HG02852 (cell line): ENCODE data around the gene TMEM63C.

Experiments used
- ATAC-seq: cut with Tn5 transposase; IDR thresholded peaks from one replicate; pipeline ENCODE4 v1.9.1; 2021; ENCODE audit warnings: mild to moderate bottlenecking, moderate library complexity; ENCODE audit not compliant: unreplicated experiment

Gene TMEM63C

GRCh38 chr14:77221241-77221871, 39.8 kb downstream of the TMEM63C start:
- ATAC-seq: no peak

GRCh38 chr14:77222546-77223225, 41.1 kb downstream of the TMEM63C start:
- ATAC-seq: no peak

GRCh38 chr14:77224212-77224611, 42.6 kb downstream of the TMEM63C start:
- no peak for ATAC-seq

- ATAC-seq: no peak
Measured at GRCh38 chr14:77225254-77225653, 43.7 kb downstream of the TMEM63C start.

- no peak for ATAC-seq
Measured at GRCh38 chr14:77225892-77226557, 44.4 kb downstream of the TMEM63C start.

GRCh38 chr14:77228056-77228455, 46.5 kb downstream of the TMEM63C start:
- no peak for ATAC-seq

- ATAC-seq: no peak
Measured at GRCh38 chr14:77230914-77231313, 49.3 kb downstream of the TMEM63C start.

GRCh38 chr14:77231721-77232120, 50.1 kb downstream of the TMEM63C start:
- ATAC-seq: no peak

- no peak for ATAC-seq
Measured at GRCh38 chr14:77236814-77237213, 55.2 kb downstream of the TMEM63C start.

- ATAC-seq: no peak
Measured at GRCh38 chr14:77238356-77238755, 56.8 kb downstream of the TMEM63C start.

- ATAC-seq: no peak
Measured at GRCh38 chr14:77238996-77239395, 57.4 kb downstream of the TMEM63C start.

GRCh38 chr14:77239412-77239811, 57.8 kb downstream of the TMEM63C start:
- ATAC-seq: no peak

GRCh38 chr14:77240336-77240915, 58.8 kb downstream of the TMEM63C start:
- ATAC-seq: no peak

- ATAC-seq: no peak
Measured at GRCh38 chr14:77241955-77242354, 60.4 kb downstream of the TMEM63C start.

- no peak for ATAC-seq
Measured at GRCh38 chr14:77242752-77243151, 61.2 kb downstream of the TMEM63C start.

- no peak for ATAC-seq
Measured at GRCh38 chr14:77243853-77244252, 62.3 kb downstream of the TMEM63C start.

- ATAC-seq: no peak
Measured at GRCh38 chr14:77245820-77246219, 64.2 kb downstream of the TMEM63C start.

- no peak for ATAC-seq
Measured at GRCh38 chr14:77246784-77247183, 65.2 kb downstream of the TMEM63C start.

GRCh38 chr14:77248666-77249065, 67.1 kb downstream of the TMEM63C start:
- no peak for ATAC-seq

- ATAC-seq: no peak
Measured at GRCh38 chr14:77249286-77249685, 67.7 kb downstream of the TMEM63C start.

GRCh38 chr14:77250927-77251326, 69.3 kb downstream of the TMEM63C start:
- ATAC-seq: no peak

GRCh38 chr14:77251870-77252269, 70.3 kb downstream of the TMEM63C start:
- no peak for ATAC-seq
